HG03432 (cell line): ENCODE measurements around the gene CRYBG1.
"Not testable (repeated sequence)": the region's sequence is repeated elsewhere in the genome, so short reads cannot be mapped to it uniquely, and the experiment has no call there.

Experiments
- ATAC-seq: cut with Tn5 transposase; IDR thresholded peaks from one replicate; pipeline ENCODE4 v1.9.1; 2021; ENCODE audit warnings: mild to moderate bottlenecking, moderate library complexity; ENCODE audit not compliant: unreplicated experiment

Gene CRYBG1

GRCh38 chr6:106496823-106497222, 136.3 kb downstream of the CRYBG1 start:
- ATAC-seq: no peak

- ATAC-seq: no peak
Measured at GRCh38 chr6:106501960-106502371, 141.4 kb downstream of the CRYBG1 start.

GRCh38 chr6:106502559-106502958, 142.0 kb downstream of the CRYBG1 start:
- no peak for ATAC-seq

GRCh38 chr6:106508277-106508676, 147.8 kb downstream of the CRYBG1 start:
- ATAC-seq: no peak

GRCh38 chr6:106508834-106509233, 148.3 kb downstream of the CRYBG1 start:
- ATAC-seq: no peak

- ATAC-seq: no peak
Measured at GRCh38 chr6:106509420-106510089, 149.0 kb downstream of the CRYBG1 start.

- ATAC-seq: peak; percentile 43
Measured at GRCh38 chr6:106510090-106510970, 149.8 kb downstream of the CRYBG1 start.

- peak; percentile 20 for ATAC-seq
Measured at GRCh38 chr6:106511288-106512047, 151.0 kb downstream of the CRYBG1 start.

GRCh38 chr6:106512048-106512967, 151.8 kb downstream of the CRYBG1 start:
- peak; percentile 61 for ATAC-seq

- no peak for ATAC-seq
Measured at GRCh38 chr6:106512968-106513574, 152.6 kb downstream of the CRYBG1 start.

- ATAC-seq: no peak
Measured at GRCh38 chr6:106513808-106514582, 153.5 kb downstream of the CRYBG1 start.

- no peak for ATAC-seq
Measured at GRCh38 chr6:106514583-106514885, 154.0 kb downstream of the CRYBG1 start.

- not testable (repeated sequence) for ATAC-seq
Measured at GRCh38 chr6:106515582-106515981, 155.1 kb downstream of the CRYBG1 start.

- ATAC-seq: no peak
Measured at GRCh38 chr6:106516616-106517015, 156.1 kb downstream of the CRYBG1 start.

- no peak for ATAC-seq
Measured at GRCh38 chr6:106517706-106518105, 157.2 kb downstream of the CRYBG1 start.

- no peak for ATAC-seq
Measured at GRCh38 chr6:106518748-106519147, 158.2 kb downstream of the CRYBG1 start.

GRCh38 chr6:106519460-106520394, 159.2 kb downstream of the CRYBG1 start:
- ATAC-seq: peak; percentile 60

GRCh38 chr6:106520711-106521401, 160.3 kb downstream of the CRYBG1 start:
- peak; percentile 66 for ATAC-seq
